Type B pancreatic cell (in vitro differentiated cells): Measurements from ENCODE around the gene BOC. TPM values are rescaled to one million over a fixed set of nuclear protein-coding genes. Genes with fewer than 3 reads are reported as not detected.

Source experiments
- DNase-seq: peaks from one replicate; pipeline ENCODE4 v3.0.0; 2021; ENCODE audit warnings: mixed read lengths; ENCODE audit not compliant: unreplicated experiment; ENCODE audit errors: extremely low spot score
- H3K27ac Mint-ChIP-seq: 2 replicates; pipeline ENCODE4 v1.8.0; 2021; ENCODE audit warnings: mild to moderate bottlenecking, mixed read lengths
- H3K27me3 Mint-ChIP-seq: 2 replicates; pipeline ENCODE4 v1.8.0; 2021; ENCODE audit warnings: mixed read lengths
- H3K36me3 Mint-ChIP-seq: 2 replicates; pipeline ENCODE4 v1.8.0; 2021; ENCODE audit warnings: mixed read lengths
- H3K4me1 Mint-ChIP-seq: one replicate; pipeline ENCODE4 v1.8.0; 2021; ENCODE audit warnings: mixed read lengths; ENCODE audit not compliant: unreplicated experiment
- H3K4me3 Mint-ChIP-seq: 2 replicates; pipeline ENCODE4 v1.8.0; 2021; ENCODE audit warnings: mild to moderate bottlenecking, mixed read lengths
- H3K9me3 Mint-ChIP-seq: 2 replicates; pipeline ENCODE4 v1.8.0; 2021; ENCODE audit warnings: mixed read lengths
- total RNA-seq: library from RNA; stranded (reverse); gene quantifications from 2 replicates; pipeline ENCODE4 v1.2.1, GENCODE V29; 2021; ENCODE audit warnings: low replicate concordance
- TF ChIP-seq, protein P1 (sequence below): fragments of 200-600 bp; sonication (generic); conservative IDR thresholded peaks from 2 replicates; pipeline ENCODE4 v1.5.0; 2021; ENCODE audit warnings: antibody characterized with exemption, mild to moderate bottlenecking

The BOC gene
- total RNA-seq, 1 donor from 2014 or later = 219 TPM

GRCh38 chr3:113295463-113295862, 84.1 kb downstream of the BOC start:
- H3K27me3 Mint-ChIP-seq = no peaks in the 10 kb centered on the region
- H3K4me1 Mint-ChIP-seq = peaks cover 23% of the 10 kb centered on the region
- H3K27ac Mint-ChIP-seq = no peak overlapping the region
- no peak overlapping the region for H3K4me3 Mint-ChIP-seq
- peaks cover 11% of the 10 kb centered on the region for H3K36me3 Mint-ChIP-seq
- no peaks in the 10 kb centered on the region for H3K9me3 Mint-ChIP-seq
- no peak for DNase-seq
- TF ChIP-seq, protein P1, sequence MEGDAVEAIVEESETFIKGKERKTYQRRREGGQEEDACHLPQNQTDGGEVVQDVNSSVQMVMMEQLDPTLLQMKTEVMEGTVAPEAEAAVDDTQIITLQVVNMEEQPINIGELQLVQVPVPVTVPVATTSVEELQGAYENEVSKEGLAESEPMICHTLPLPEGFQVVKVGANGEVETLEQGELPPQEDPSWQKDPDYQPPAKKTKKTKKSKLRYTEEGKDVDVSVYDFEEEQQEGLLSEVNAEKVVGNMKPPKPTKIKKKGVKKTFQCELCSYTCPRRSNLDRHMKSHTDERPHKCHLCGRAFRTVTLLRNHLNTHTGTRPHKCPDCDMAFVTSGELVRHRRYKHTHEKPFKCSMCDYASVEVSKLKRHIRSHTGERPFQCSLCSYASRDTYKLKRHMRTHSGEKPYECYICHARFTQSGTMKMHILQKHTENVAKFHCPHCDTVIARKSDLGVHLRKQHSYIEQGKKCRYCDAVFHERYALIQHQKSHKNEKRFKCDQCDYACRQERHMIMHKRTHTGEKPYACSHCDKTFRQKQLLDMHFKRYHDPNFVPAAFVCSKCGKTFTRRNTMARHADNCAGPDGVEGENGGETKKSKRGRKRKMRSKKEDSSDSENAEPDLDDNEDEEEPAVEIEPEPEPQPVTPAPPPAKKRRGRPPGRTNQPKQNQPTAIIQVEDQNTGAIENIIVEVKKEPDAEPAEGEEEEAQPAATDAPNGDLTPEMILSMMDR = no peak

DNA sequence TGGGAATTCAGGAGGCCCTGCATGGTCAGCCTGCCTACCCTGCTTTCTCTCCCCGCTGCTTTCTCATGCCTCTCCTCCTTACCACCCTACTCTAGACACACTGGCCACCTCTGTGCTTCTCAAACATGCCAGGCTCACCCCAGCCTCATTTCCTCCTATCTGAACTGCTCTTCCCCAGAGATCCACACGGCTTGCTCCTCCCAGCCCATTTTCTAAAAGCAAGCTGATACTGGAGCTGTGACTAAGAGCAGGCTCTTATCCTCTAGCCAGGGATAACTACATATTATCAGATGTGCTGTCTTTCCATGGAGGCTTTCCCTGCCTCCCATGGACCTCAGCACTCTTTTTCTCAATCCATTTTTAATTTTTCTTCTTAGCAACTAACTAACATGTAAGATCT, 85.9 kb downstream of the BOC start:
- DNase-seq = no peak
- H3K9me3 Mint-ChIP-seq = no peaks in the 10 kb centered on the region
- H3K4me3 Mint-ChIP-seq = no peak overlapping the region
- H3K36me3 Mint-ChIP-seq = peaks cover 16% of the 10 kb centered on the region
- TF ChIP-seq, protein P1 = no peak
- H3K4me1 Mint-ChIP-seq = peaks cover 8% of the 10 kb centered on the region
- no peaks in the 10 kb centered on the region for H3K27me3 Mint-ChIP-seq
- no peak overlapping the region for H3K27ac Mint-ChIP-seq

- no peaks in the 10 kb centered on the region for H3K27me3 Mint-ChIP-seq
- no peaks in the 10 kb centered on the region for H3K9me3 Mint-ChIP-seq
- H3K36me3 Mint-ChIP-seq = peaks cover 16% of the 10 kb centered on the region
- no peak overlapping the region for H3K4me3 Mint-ChIP-seq
- DNase-seq = no peak
- no peak overlapping the region for H3K27ac Mint-ChIP-seq
- H3K4me1 Mint-ChIP-seq = peaks cover 8% of the 10 kb centered on the region
- TF ChIP-seq, protein P1 = no peak
These were observed 86.5 kb downstream of the BOC start for GRCh38 chr3:113297841-113298240.

GRCh38 chr3:113300596-113300995, 89.2 kb downstream of the BOC start:
- TF ChIP-seq, protein P1 = no peak
- Mint-ChIP-seq H3K9me3 (no peaks in the 10 kb centered on the region), H3K27ac (no peak overlapping the region), H3K36me3 (peaks cover 13% of the 10 kb centered on the region), H3K4me1 (peaks cover 8% of the 10 kb centered on the region), H3K27me3 (no peaks in the 10 kb centered on the region), H3K4me3 (no peak overlapping the region)
- no peak for DNase-seq

DNA sequence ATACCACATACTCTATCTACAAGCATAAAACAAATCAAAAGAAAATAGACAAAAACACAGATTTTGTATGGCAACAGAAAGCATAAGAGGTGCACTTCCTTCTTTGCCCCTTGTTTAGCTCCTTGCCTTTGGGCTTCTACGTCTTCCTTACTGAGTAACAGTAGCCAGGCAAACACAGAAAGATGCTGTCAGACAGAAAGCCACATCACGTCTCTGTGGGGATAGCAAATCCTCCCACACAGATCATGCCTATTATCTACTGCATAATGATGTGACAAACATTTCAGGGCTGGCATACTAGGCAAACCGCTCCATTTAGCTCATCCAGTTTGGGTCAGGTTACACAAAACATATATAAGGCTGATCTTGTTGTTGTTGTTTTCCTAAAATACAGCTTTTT, 92.7 kb downstream of the BOC start:
- Mint-ChIP-seq H3K4me1 (no peaks in the 10 kb centered on the region), H3K4me3 (no peak overlapping the region), H3K27me3 (no peaks in the 10 kb centered on the region), H3K27ac (no peak overlapping the region), H3K9me3 (no peaks in the 10 kb centered on the region), H3K36me3 (peaks cover 14% of the 10 kb centered on the region)
- no peak for DNase-seq
- TF ChIP-seq, protein P1 = no peak
